GM12878 (cell line): Measurements from ENCODE around the gene RPL37. TPM values are rescaled to one million over a fixed set of nuclear protein-coding genes. Genes with fewer than 3 reads are reported as not detected.

Experiments used
- CREM ChIP-seq: IDR thresholded peaks from 2 replicates; pipeline ENCODE4 v1.6.1; 2014; ENCODE audit warnings: antibody characterized with exemption, low read depth
- EGR1 ChIP-seq, 2 experiments: IDR thresholded peaks; 1 replicate in 1 of 2; 2 replicates in 1 of 2; pipeline ENCODE4 v1.6.1; 2011 to 2012; ENCODE audit warnings: low read depth in 2 of 2, low read length in 2 of 2, borderline replicate concordance in 1 of 2, mild to moderate bottlenecking in 1 of 2, moderate library complexity in 1 of 2
- IRF3 ChIP-seq: fragments of 450-650 bp; IDR thresholded peaks from 2 replicates; pipeline ENCODE4 v1.6.1; 2014; ENCODE audit warnings: mild to moderate bottlenecking
- MEF2B ChIP-seq: fragments of 450-650 bp; IDR thresholded peaks from 2 replicates; pipeline ENCODE4 v1.6.1; 2018; ENCODE audit warnings: mild to moderate bottlenecking, moderate library complexity; ENCODE audit not compliant: partially characterized antibody, poor library complexity, severe bottlenecking
- NFIC ChIP-seq: IDR thresholded peaks from 2 replicates; pipeline ENCODE4 v1.6.1; 2012; ENCODE audit warnings: low read depth, mild to moderate bottlenecking, inconsistent platforms, low read length, moderate library complexity
- NKRF ChIP-seq: fragments of 450-650 bp; conservative IDR thresholded peaks from 2 replicates; pipeline ENCODE4 v1.6.1; 2017; ENCODE audit warnings: mild to moderate bottlenecking, moderate library complexity
- NR2C2 ChIP-seq: IDR thresholded peaks from 2 replicates; pipeline ENCODE4 v1.6.1; 2011; ENCODE audit warnings: borderline replicate concordance, low read depth; ENCODE audit not compliant: control insufficient read depth, insufficient read length
- RAD51 ChIP-seq: fragments of 450-650 bp; IDR thresholded peaks from 2 replicates; pipeline ENCODE4 v1.6.1; 2016; ENCODE audit warnings: moderate library complexity, mild to moderate bottlenecking, inconsistent platforms
- SMARCA5 ChIP-seq: fragments of 450-650 bp; IDR thresholded peaks from 2 replicates; pipeline ENCODE4 v1.6.1; 2017; ENCODE audit warnings: mild to moderate bottlenecking
- STAT1 ChIP-seq: fragments of 450-650 bp; conservative IDR thresholded peaks from 2 replicates; pipeline ENCODE4 v1.6.1; 2014; ENCODE audit warnings: antibody characterized with exemption, mild to moderate bottlenecking
- TBL1XR1 ChIP-seq: IDR thresholded peaks from 2 replicates; pipeline ENCODE4 v1.6.1; 2012; ENCODE audit warnings: low read depth, low read length, improper control_type of control experiment
- ZBTB40 ChIP-seq: fragments of 450-650 bp; IDR thresholded peaks from 2 replicates; pipeline ENCODE4 v1.6.1; 2016; ENCODE audit warnings: mild to moderate bottlenecking, moderate library complexity, borderline replicate concordance
- ZNF24 ChIP-seq: fragments of 450-650 bp; IDR thresholded peaks from 2 replicates; pipeline ENCODE4 v1.6.1; 2017; ENCODE audit warnings: antibody characterized with exemption, mild to moderate bottlenecking
- ZNF384 ChIP-seq: IDR thresholded peaks from 2 replicates; pipeline ENCODE4 v1.6.1; 2012; ENCODE audit warnings: low read depth, mild to moderate bottlenecking, low read length, improper control_type of control experiment, borderline replicate concordance
- ZNF592 ChIP-seq: fragments of 450-650 bp; IDR thresholded peaks from 2 replicates; pipeline ENCODE4 v1.6.1; 2017; ENCODE audit warnings: mild to moderate bottlenecking, moderate library complexity
- polyA plus RNA-seq, 11 experiments: library from polyadenylated mRNA; depleted of rRNA in 4 of 11; unstranded in 6 of 11; stranded (reverse) in 5 of 11; fragments of >200 nt; fragmentation: Nextera tagmentation in 4 of 11; fragmentation: Illumina TruSeq in 1 of 11; extraction: Ambion mirVana in 4 of 11; extraction: Trizol in 1 of 11; gene quantifications; 1 replicate in 1 of 11; 2 replicates in 10 of 11; pipeline versions ENCODE4 v1.2.1 to v1.2.3, GENCODE V29; 2011 to 2016; ENCODE audit warnings: inconsistent platforms in 2 of 11, missing spikeins in 2 of 11, low read depth in 1 of 11
- total RNA-seq, 4 experiments: library from RNA; depleted of rRNA in 3 of 4; stranded (reverse); fragments of >200 nt in 3 of 4; fragmentation: Illumina TruSeq in 1 of 4; extraction: Trizol in 1 of 4; gene quantifications; 2 replicates each; pipeline versions ENCODE4 v1.2.1 to v1.2.3, GENCODE V29; 2013 to 2021

Gene RPL37
- total and polyA plus RNA-seq, 10 of the 15 experiments (the other 5 are each of a cell fraction or from before 2014, with no cell fraction given): 1,697 to 6,216 (median 3,013) TPM

GRCh38 chr5:40834849-40835787, at the start of gene RPL37 (continued):
- peak; percentile 88 for TF ChIP-seq STAT1
- peak; percentile 28; the same call in 1 of the 2 replicates for TF ChIP-seq RAD51
- TF ChIP-seq EGR1 (IDR thresholded peaks at IDR 0.05; ENCODE audit: borderline replicate concordance in 1 of 2, low read depth in 2 of 2, low read length in 2 of 2): peak; percentile 68 to 74
- TF ChIP-seq NFIC: peak; percentile 63; the same call in 1 of the 2 replicates
- peak; percentile 29; the same call in 1 of the 2 replicates for TF ChIP-seq ZNF384
- TF ChIP-seq ZNF592: no peak; the same call in 1 of the 2 replicates
- no peak for TF ChIP-seq NR2C2
- peak; percentile 93 for TF ChIP-seq CREM
- peak; percentile 73 for TF ChIP-seq NKRF
- TF ChIP-seq MEF2B: no peak
- peak; percentile 99 for TF ChIP-seq ZBTB40
- TF ChIP-seq ZNF24: peak; percentile 85
- peak; percentile 80; the same call in 1 of the 2 replicates for TF ChIP-seq SMARCA5
- TF ChIP-seq IRF3: peak; percentile 57; the same call in 1 of the 2 replicates
- TF ChIP-seq TBL1XR1: peak; percentile 82; the same call in 1 of the 2 replicates
